BJ (cell line): ENCODE measurements around the gene CDCP1. TPM values are rescaled to one million over a fixed set of nuclear protein-coding genes. Genes with fewer than 3 reads are reported as not detected.

Experiments used
- CTCF ChIA-PET: fragments of 350-600 bp; formaldehyde crosslinking; extraction: SDS; loops from one replicate; lab custom pipeline; 2021; ENCODE audit warnings: antibody characterized with exemption, inconsistent platforms; lab: Yijun Ruan, JAX
- POLR2A ChIA-PET: fragments of 300-600 bp; sonication (Branson Sonifier 250); formaldehyde crosslinking; extraction: SDS; loops from one replicate; lab custom pipeline; 2021; ENCODE audit warnings: antibody characterized with exemption; lab: Charles Lee
- DNase-seq: peaks from one replicate; pipeline ENCODE4 v3.0.0-alpha.2; 2011; ENCODE audit warnings: low read depth
- H3K27me3 ChIP-seq: 2 replicates; pipeline ENCODE4 v1.6.0; 2011; ENCODE audit warnings: low read length; ENCODE audit not compliant: control insufficient read depth, insufficient read depth
- H3K36me3 ChIP-seq: 2 replicates; pipeline ENCODE4 v1.5.1; 2011; ENCODE audit warnings: low read length; ENCODE audit not compliant: control insufficient read depth, insufficient read depth
- H3K4me3 ChIP-seq: 2 replicates; pipeline ENCODE4 v1.5.1; 2011; ENCODE audit warnings: low read depth, mild to moderate bottlenecking, control low read depth, low read length
- CTCF ChIP-seq: IDR thresholded peaks from 2 replicates; pipeline ENCODE4 v1.5.1; 2011; ENCODE audit warnings: low read depth, mild to moderate bottlenecking, control low read depth, inconsistent platforms, low read length, moderate library complexity; ENCODE audit not compliant: insufficient read depth
- polyA plus RNA-seq: library from polyadenylated mRNA; depleted of rRNA; stranded (reverse); fragments of >200 nt; gene quantifications from 2 replicates; pipeline ENCODE4 v1.2.3, GENCODE V29; 2011

The CDCP1 gene
- polyA plus RNA-seq, 1 experiment: 1.3 TPM

GRCh38 chr3:45183872-45184262, 37.7 kb upstream of the CDCP1 start:
- POLR2A ChIA-PET: no interaction called here

GRCh38 chr3:45182915-45183871, 37.0 kb upstream of the CDCP1 start:
- no peak for DNase-seq
- no peak for TF ChIP-seq CTCF
- Histone ChIP-seq H3K27me3 (no peaks in the 10 kb centered on the region), H3K36me3 (no peaks in the 10 kb centered on the region), H3K4me3 (no peak overlapping the region)
- CTCF ChIA-PET: interaction anchor here (0.5 to 1.1 kb wide), 3 partner anchors 17 to 147 kb away, joined by 3 to 4 read pairs (median 4); no protein-coding TSS in a partner anchor
- POLR2A ChIA-PET: no interaction called here

More at GRCh38 chr3:45183872-45184262, 37.7 kb upstream of the CDCP1 start:
- no peak for TF ChIP-seq CTCF
- CTCF ChIA-PET: interaction anchor here (0.5 to 1.1 kb wide), 3 partner anchors 16 to 147 kb away, joined by 3 to 4 read pairs (median 4); no protein-coding TSS in a partner anchor
- Histone ChIP-seq H3K4me3 (no peak overlapping the region), H3K27me3 (no peaks in the 10 kb centered on the region), H3K36me3 (no peaks in the 10 kb centered on the region)
- DNase-seq: no peak

- ChIA-PET CTCF (interaction anchor here (0.7 to 1.0 kb wide), 3 partner anchors 9 to 29 kb away, joined by 3 read pairs; no protein-coding TSS in a partner anchor), POLR2A (no interaction called here)
- Histone ChIP-seq H3K36me3 (no peaks in the 10 kb centered on the region), H3K4me3 (no peak overlapping the region), H3K27me3 (no peaks in the 10 kb centered on the region)
- TF ChIP-seq CTCF: no peak
- DNase-seq: no peak
Observed at GRCh38 chr3:45181496-45181895, 35.3 kb upstream of the CDCP1 start.

GRCh38 chr3:45180899-45181298, 34.7 kb upstream of the CDCP1 start:
- no peak overlapping the region for H3K4me3 ChIP-seq
- CTCF ChIA-PET: interaction anchor here (0.8 to 1.0 kb wide), 2 partner anchors 20 to 30 kb away, joined by 3 read pairs; no protein-coding TSS in a partner anchor
- H3K36me3 ChIP-seq: no peaks in the 10 kb centered on the region
- DNase-seq: no peak
- H3K27me3 ChIP-seq: no peaks in the 10 kb centered on the region
- POLR2A ChIA-PET: no interaction called here
- no peak for TF ChIP-seq CTCF

GRCh38 chr3:45180051-45180450, 33.9 kb upstream of the CDCP1 start:
- CTCF ChIA-PET: interaction anchor here (0.8 to 0.9 kb wide), 2 partner anchors 10 to 36 kb away, joined by 3 read pairs; no protein-coding TSS in a partner anchor
- H3K27me3 ChIP-seq: no peaks in the 10 kb centered on the region
- no peaks in the 10 kb centered on the region for H3K36me3 ChIP-seq
- no peak for DNase-seq
- H3K4me3 ChIP-seq: no peak overlapping the region
- POLR2A ChIA-PET: no interaction called here
- no peak for TF ChIP-seq CTCF
